T-helper 17 cell (primary cell): Measurements from ENCODE around the gene PIM1. TPM values are rescaled to one million over a fixed set of nuclear protein-coding genes. Genes with fewer than 3 reads are reported as not detected.
A peak's percentile ranks its signal among the peaks of the same experiment; 100 is the strongest.
"Not testable (repeated sequence)": the region's sequence is repeated elsewhere in the genome, so short reads cannot be mapped to it uniquely, and the experiment has no call there.

ENCODE experiments used
- ATAC-seq: fragments of 150-1000 bp; cut with Tn5 transposase; 2 replicates; pipeline ENCODE4 v1.10.0; 2021; ENCODE audit warnings: mild to moderate bottlenecking, moderate library complexity
- DNase-seq, 3 donors: peaks; one replicate each; pipeline versions ENCODE4 v3.0.0 to v3.0.0-alpha.2; 2020 to 2021
- H3K9me3 ChIP-seq: one replicate; pipeline ENCODE4 v1.7.0; 2013; ENCODE audit warnings: low read length, mild to moderate bottlenecking; ENCODE audit not compliant: control insufficient read depth, poor library complexity, severe bottlenecking
- H3K27ac Mint-ChIP-seq: one replicate; pipeline ENCODE4 v1.8.0; 2022; ENCODE audit warnings: mild to moderate bottlenecking, moderate library complexity, mixed read lengths
- H3K27me3 Mint-ChIP-seq: one replicate; pipeline ENCODE4 v1.8.0; 2022; ENCODE audit warnings: mixed read lengths
- H3K36me3 Mint-ChIP-seq: one replicate; pipeline ENCODE4 v1.8.0; 2022; ENCODE audit warnings: low read depth, mixed read lengths
- H3K4me1 Mint-ChIP-seq: one replicate; pipeline ENCODE4 v1.8.0; 2022; ENCODE audit warnings: mild to moderate bottlenecking, mixed read lengths
- H3K4me3 Mint-ChIP-seq: one replicate; pipeline ENCODE4 v1.8.0; 2022; ENCODE audit warnings: mild to moderate bottlenecking, moderate library complexity, mixed read lengths
- total RNA-seq, 4 donors: library from RNA in 2 of 4; stranded (reverse) in 2 of 4; gene quantifications; one replicate each; pipeline ENCODE4 v1.2.3 and lab custom pipeline; 2022 to 2026

PIM1 gene
- total RNA-seq (100 to 1,000 TPM; 210 to 310 TPM), total RNA-seq (lab: John Stamatoyannopoulos, UW) (264 to 671 reads per million in 2 donors)

GRCh38 chr6:37169496-37170272 is at the start of gene PIM1:
TSS of gene PIM1 (plus strand) at chr6:37170152. CDS start at chr6:37170576, 424 bp downstream.
- Mint-ChIP-seq H3K4me1 (peaks cover 42% of the 10 kb centered on the region), H3K36me3 (peaks cover 18% of the 10 kb centered on the region), H3K27ac (peak within 1 kb of the TSS; percentile 99), H3K27me3 (no peaks in the 10 kb centered on the region), H3K4me3 (peak within 1 kb of the TSS; percentile 96)
- ATAC-seq: peak; percentile 84
- H3K9me3 ChIP-seq: no peaks in the 10 kb centered on the region
- peak; percentile 91 to 100 (median 100) for DNase-seq

DNA sequence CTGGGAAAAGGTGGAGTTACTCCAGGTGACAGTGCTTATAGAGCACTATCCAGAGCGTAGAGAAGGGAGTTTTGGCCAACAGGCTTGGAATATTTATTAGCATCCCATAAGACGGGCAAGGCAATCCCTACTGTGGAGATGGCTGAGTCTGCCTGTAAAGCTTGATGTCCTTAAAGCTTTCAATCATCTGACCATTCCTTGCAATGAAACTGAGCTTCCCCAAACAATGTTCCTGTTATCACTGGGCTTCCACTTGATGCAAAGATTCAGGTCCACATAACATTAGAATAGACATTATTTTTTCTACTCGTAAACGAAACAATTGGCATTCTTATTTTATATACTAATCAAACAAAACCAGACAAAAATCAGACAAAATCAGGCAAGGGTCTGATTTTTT is 48.4 kb upstream of the PIM1 start:
- DNase-seq: no peak
- no peak for ATAC-seq
- Mint-ChIP-seq H3K27ac (no peak overlapping the region), H3K27me3 (peaks cover 13% of the 10 kb centered on the region), H3K4me3 (no peak overlapping the region), H3K4me1 (peaks cover 9% of the 10 kb centered on the region), H3K36me3 (peaks cover 2% of the 10 kb centered on the region)
- no peaks in the 10 kb centered on the region for H3K9me3 ChIP-seq

- H3K4me1 Mint-ChIP-seq: peaks cover 12% of the 10 kb centered on the region
- H3K27ac Mint-ChIP-seq: no peak overlapping the region
- ATAC-seq (no peak), DNase-seq (no peak)
- H3K27me3 Mint-ChIP-seq: peaks cover 13% of the 10 kb centered on the region
- H3K9me3 ChIP-seq: no peaks in the 10 kb centered on the region
- H3K4me3 Mint-ChIP-seq: no peak overlapping the region
- H3K36me3 Mint-ChIP-seq: peaks cover 2% of the 10 kb centered on the region
Observed at GRCh38 chr6:37122861-37123260, 47.1 kb upstream of the PIM1 start.

DNA sequence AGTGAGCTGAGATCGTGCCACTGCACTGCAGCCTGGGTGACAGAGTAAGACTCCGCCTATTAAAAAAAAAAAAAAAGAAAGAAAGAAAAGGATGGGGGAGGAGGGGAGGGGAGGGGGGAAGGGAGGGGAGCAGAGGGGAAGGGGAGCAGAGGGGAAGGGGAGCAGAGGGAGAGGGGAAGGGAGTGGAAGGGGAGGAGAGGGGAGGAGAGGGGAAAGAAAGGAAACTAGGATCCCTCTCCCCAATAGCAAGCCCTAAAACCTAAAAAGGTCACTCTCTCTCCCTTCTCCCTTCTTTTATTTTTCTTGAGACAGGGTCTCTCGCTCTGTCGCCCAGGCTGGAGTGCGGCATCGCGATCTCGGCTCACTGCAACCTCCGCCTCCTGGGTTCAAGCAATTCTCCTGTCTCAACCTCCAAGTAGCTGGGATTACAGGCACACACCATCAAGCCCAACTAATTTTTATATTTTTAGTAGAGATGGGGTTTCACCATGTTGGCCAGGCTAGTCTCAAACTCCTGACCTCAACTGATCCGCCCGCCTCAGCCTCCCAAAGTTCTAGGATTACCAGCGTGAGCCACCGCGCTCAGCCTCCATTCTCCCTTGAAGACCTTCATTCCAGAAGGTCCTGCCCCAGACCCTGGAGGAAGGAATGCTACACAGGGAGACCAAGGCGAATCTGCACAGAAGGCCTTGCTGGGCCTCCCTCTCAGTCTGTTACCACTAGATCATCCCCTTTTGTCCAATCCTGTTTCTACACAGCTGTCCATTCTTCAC is 45.8 kb upstream of the PIM1 start:
- no peak for DNase-seq
- Mint-ChIP-seq H3K27ac (no peak overlapping the region), H3K4me1 (peaks cover 14% of the 10 kb centered on the region), H3K27me3 (peaks cover 13% of the 10 kb centered on the region), H3K4me3 (no peak overlapping the region), H3K36me3 (peaks cover 2% of the 10 kb centered on the region)
- no peak for ATAC-seq
- no peaks in the 10 kb centered on the region for H3K9me3 ChIP-seq

GRCh38 chr6:37125774-37126492 is 44.0 kb upstream of the PIM1 start:
- H3K9me3 ChIP-seq: no peaks in the 10 kb centered on the region
- Mint-ChIP-seq H3K4me1 (peaks cover 17% of the 10 kb centered on the region), H3K27ac (peak overlapping the region; percentile 77), H3K4me3 (no peak overlapping the region), H3K27me3 (peaks cover 13% of the 10 kb centered on the region), H3K36me3 (peaks cover 2% of the 10 kb centered on the region)
- DNase-seq (no peak), ATAC-seq (no peak)

DNA sequence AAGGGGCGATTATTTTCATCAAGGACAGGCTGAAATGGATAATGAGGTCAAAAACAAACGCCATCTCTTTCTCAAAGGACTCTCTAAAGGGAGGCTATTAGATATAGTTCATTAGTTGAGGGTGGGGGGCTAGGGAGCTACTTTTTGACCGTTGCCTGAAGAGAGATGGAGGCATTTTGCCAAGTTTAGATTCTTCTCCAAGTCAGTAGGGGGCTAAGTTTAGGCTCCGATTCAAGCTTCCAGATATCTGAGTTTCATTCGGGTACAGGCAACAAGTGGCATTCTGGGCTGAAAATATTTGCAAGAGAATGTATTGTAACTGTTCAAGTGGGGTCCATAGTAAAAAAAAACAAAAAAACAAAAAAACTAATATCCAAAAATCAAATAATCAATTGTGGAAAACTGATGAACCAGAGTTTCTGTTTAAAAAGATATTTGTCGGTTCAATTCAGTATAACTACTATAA is 43.4 kb upstream of the PIM1 start:
- Mint-ChIP-seq H3K27me3 (peaks cover 13% of the 10 kb centered on the region), H3K36me3 (peaks cover 2% of the 10 kb centered on the region), H3K27ac (peak overlapping the region; percentile 77), H3K4me1 (peaks cover 17% of the 10 kb centered on the region), H3K4me3 (no peak overlapping the region)
- DNase-seq (no peak), ATAC-seq (no peak)
- no peaks in the 10 kb centered on the region for H3K9me3 ChIP-seq

- DNase-seq (no peak), ATAC-seq (no peak)
- Mint-ChIP-seq H3K27ac (peak overlapping the region; percentile 81), H3K4me3 (no peak overlapping the region), H3K36me3 (peaks cover 2% of the 10 kb centered on the region), H3K27me3 (peaks cover 13% of the 10 kb centered on the region), H3K4me1 (peaks cover 20% of the 10 kb centered on the region)
- no peaks in the 10 kb centered on the region for H3K9me3 ChIP-seq
Observed at GRCh38 chr6:37126961-37127616, 42.9 kb upstream of the PIM1 start.

DNA sequence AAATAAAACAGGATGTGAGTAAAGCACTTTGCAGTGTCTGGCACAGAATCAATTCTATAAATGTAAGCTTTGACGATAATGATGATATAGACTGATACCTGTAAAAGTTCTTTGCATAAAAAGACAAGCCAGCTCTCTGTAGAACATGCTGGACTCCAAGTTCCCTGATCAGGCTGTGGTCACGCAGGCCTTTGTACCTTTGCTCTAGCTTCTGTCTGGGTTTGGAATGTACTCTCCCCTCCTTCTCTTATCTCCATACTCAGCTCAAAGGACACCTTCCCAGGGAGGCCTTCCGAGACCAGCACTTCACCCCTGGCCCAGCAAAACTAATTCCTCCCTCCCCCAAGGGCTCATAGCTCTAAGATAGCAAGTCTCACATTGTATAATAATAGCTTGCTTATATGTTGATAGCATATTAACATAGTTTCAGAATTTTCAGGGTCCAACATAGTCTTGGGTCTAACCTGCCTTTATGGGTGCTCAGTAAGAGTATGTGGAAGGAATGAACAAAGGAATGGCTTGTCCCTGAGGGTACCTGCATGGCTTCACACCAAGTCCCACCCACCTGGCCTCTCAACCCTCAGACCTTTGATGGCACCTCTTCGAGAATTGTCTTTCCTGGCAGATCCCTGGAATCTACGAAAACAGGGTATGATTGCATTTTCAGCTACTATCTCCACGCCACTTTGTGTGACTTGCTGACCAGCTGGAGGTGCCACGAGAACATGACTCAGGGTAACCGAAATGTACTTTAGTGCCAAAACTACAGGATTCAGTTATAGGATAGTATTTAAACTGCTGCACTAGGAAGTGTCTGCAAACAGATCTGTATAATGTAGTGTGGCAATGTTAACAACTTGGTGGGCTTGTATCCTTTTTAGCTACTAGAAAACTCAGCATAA is 41.7 kb upstream of the PIM1 start:
- DNase-seq: no peak
- Mint-ChIP-seq H3K27me3 (peaks cover 4% of the 10 kb centered on the region), H3K27ac (peak overlapping the region; percentile 39), H3K4me3 (no peak overlapping the region), H3K36me3 (no peaks in the 10 kb centered on the region), H3K4me1 (peaks cover 17% of the 10 kb centered on the region)
- no peaks in the 10 kb centered on the region for H3K9me3 ChIP-seq
- ATAC-seq: no peak

GRCh38 chr6:37128863-37129443 is 41.0 kb upstream of the PIM1 start:
- not testable (repeated sequence) for H3K36me3 Mint-ChIP-seq, H3K4me3 Mint-ChIP-seq, ATAC-seq, DNase-seq, H3K27me3 Mint-ChIP-seq, H3K27ac Mint-ChIP-seq, H3K9me3 ChIP-seq
- H3K4me1 Mint-ChIP-seq: peaks cover 17% of the 10 kb centered on the region

GRCh38 chr6:37129566-37129965 is 40.4 kb upstream of the PIM1 start:
- H3K9me3 ChIP-seq: no peaks in the 10 kb centered on the region
- H3K27ac Mint-ChIP-seq: no peak overlapping the region
- ATAC-seq (no peak), DNase-seq (no peak)
- no peak overlapping the region for H3K4me3 Mint-ChIP-seq
- peaks cover 4% of the 10 kb centered on the region for H3K27me3 Mint-ChIP-seq
- peaks cover 23% of the 10 kb centered on the region for H3K4me1 Mint-ChIP-seq
- no peaks in the 10 kb centered on the region for H3K36me3 Mint-ChIP-seq

DNA sequence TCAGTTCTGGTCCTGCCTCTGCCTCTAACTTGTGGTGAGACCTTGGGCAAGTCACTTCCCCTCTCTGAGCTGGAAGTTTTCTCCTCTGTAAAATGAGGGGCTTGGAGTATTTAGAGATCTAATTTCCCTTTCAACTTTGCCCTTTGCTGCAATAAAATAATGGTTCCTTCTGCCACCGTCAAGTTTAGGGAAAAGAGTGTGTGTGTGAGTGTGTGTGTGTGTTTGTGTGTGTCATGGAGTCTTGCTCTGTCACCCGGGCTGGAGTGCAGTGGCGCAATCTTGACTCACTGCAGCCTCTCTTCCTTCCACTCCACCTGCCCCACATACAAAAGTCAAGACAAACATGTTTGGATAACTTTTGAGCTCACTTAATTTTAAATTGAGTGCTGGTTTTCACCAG is 39.2 kb upstream of the PIM1 start:
- Mint-ChIP-seq H3K27ac (no peak overlapping the region), H3K27me3 (peaks cover 4% of the 10 kb centered on the region), H3K36me3 (no peaks in the 10 kb centered on the region), H3K4me3 (peak overlapping the region; percentile 19), H3K4me1 (peaks cover 26% of the 10 kb centered on the region)
- DNase-seq: no peak
- H3K9me3 ChIP-seq: no peaks in the 10 kb centered on the region
- no peak for ATAC-seq
